Stomach (tissue), 4 donors: ENCODE results near the gene VAMP1.

Experiments
- EP300 ChIP-seq: sonication (generic); formaldehyde crosslinking; IDR thresholded peaks from one replicate; pipeline ENCODE4 v1.6.1; 2017; ENCODE audit warnings: antibody characterized with exemption
- POLR2A ChIP-seq, 4 donors: fragments of 450-650 bp; IDR thresholded peaks; one replicate each; pipeline ENCODE4 v1.6.1; 2016; ENCODE audit warnings: antibody characterized with exemption in 4 of 4, control low read depth in 2 of 4, mild to moderate bottlenecking in 1 of 4, moderate library complexity in 1 of 4
- TF ChIP-seq, protein P1 (sequence below), 7 experiments: fragments of 450-650 bp in 4 of 7; fragments of 200-600 bp in 3 of 7; sonication (generic) in 3 of 7; IDR thresholded peaks; one replicate each; pipeline ENCODE4 v1.5.1; 2016 to 2019; ENCODE audit warnings: antibody characterized with exemption in 7 of 7, control low read depth in 2 of 7, mild to moderate bottlenecking in 1 of 7

DNA sequence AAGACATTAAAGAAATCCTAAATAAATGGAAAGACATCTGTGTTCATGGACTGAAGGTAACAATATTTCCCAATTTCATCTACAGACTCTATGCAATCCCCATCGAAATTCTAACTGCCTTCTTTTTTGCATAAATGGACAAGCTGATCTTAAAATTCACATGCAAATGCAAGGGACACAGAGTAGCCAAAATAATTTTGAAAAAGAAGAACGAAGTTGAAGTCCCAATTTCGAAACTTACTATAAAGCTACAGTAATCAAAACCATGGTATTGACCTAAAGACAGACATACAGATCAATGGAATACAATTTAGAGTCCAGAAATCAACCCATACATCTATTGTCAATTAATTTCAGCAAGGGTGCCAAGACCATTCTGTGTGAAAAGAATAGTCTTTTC, 42.2 kb downstream of the VAMP1 start:
- TF ChIP-seq EP300 (no peak), POLR2A (IDR thresholded peaks at IDR 0.05) (no peak)
- TF ChIP-seq, protein P1, sequence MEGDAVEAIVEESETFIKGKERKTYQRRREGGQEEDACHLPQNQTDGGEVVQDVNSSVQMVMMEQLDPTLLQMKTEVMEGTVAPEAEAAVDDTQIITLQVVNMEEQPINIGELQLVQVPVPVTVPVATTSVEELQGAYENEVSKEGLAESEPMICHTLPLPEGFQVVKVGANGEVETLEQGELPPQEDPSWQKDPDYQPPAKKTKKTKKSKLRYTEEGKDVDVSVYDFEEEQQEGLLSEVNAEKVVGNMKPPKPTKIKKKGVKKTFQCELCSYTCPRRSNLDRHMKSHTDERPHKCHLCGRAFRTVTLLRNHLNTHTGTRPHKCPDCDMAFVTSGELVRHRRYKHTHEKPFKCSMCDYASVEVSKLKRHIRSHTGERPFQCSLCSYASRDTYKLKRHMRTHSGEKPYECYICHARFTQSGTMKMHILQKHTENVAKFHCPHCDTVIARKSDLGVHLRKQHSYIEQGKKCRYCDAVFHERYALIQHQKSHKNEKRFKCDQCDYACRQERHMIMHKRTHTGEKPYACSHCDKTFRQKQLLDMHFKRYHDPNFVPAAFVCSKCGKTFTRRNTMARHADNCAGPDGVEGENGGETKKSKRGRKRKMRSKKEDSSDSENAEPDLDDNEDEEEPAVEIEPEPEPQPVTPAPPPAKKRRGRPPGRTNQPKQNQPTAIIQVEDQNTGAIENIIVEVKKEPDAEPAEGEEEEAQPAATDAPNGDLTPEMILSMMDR (IDR thresholded peaks at IDR 0.05): no peak
